Hepatocyte (in vitro differentiated cells): ENCODE measurements around the gene LRRFIP1.

Experiments used
- CTCF ChIP-seq: fragments of 200-600 bp; sonication (generic); IDR thresholded peaks from 2 replicates; pipeline ENCODE4 v1.5.1; 2016; ENCODE audit warnings: antibody characterized with exemption, mild to moderate bottlenecking; ENCODE audit not compliant: poor library complexity
- EZH2 ChIP-seq: fragments of 200-600 bp; sonication (generic); IDR thresholded peaks from 2 replicates; pipeline ENCODE4 v1.6.1; 2016; ENCODE audit warnings: antibody characterized with exemption, mild to moderate bottlenecking, borderline replicate concordance

GRCh38 chr2:237754626-237755248, 127.3 kb downstream of the LRRFIP1 start:
- TF ChIP-seq CTCF (no peak), EZH2 (no peak)
